Activated CD8-positive, alpha-beta memory T cell treated with anti-CD3 and anti-CD28 coated beads, Interleukin-2, amount 50 U/mL, for 4 hours (primary cell): ENCODE results near the gene WFDC12.

Experiments
- DNase-seq: peaks from one replicate; pipeline ENCODE4 v3.0.0-alpha.2; 2020

The WFDC12 gene

DNA sequence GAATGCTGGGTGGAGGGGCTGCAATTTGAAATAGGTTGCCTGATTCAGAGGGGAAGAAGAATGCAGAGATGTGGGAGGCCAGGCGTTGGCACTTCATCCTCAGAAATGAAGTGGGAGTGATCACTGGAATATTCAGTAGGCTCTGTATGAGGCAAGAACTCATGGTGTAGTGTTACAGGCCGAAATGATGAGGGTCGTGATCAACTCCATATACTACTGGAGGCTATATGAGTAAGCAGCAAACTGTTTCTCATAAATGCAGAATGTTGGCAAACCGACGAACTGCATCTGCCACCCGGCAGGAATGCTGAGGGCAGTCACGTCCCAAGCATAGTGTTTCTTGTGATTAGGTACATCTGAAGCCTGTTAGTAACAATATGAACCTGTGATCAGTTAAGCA, 36.0 kb downstream of the WFDC12 start:
- no peak for DNase-seq

- DNase-seq = no peak
These were observed 36.5 kb downstream of the WFDC12 start for GRCh38 chr20:45087814-45088213.

- no peak for DNase-seq
These were observed 37.0 kb downstream of the WFDC12 start for GRCh38 chr20:45087097-45087790.

GRCh38 chr20:45085867-45086266, 38.4 kb downstream of the WFDC12 start:
- no peak for DNase-seq

DNA sequence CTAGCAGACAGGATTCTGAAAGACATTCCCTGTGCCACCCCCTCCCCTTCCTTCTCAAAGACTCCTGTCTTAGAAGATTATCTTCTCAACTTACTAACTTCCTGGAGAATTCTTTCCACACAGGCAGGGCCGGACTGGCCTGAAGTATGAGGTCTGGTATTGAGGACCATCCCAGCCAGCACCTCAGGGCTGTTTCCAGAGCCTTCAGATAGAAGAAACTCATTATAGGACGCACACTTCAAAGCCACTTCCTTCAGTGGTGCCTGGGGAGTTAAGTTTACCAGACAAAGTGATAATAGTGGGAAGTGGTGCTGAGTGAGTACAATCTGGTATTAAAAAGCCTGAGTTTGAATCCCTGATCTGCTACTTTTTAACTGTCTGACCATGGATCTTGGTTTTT, 39.0 kb downstream of the WFDC12 start:
- DNase-seq = no peak

GRCh38 chr20:45083127-45083526, 41.1 kb downstream of the WFDC12 start:
- DNase-seq = no peak

GRCh38 chr20:45082468-45082867, 41.8 kb downstream of the WFDC12 start:
- DNase-seq = no peak

- DNase-seq = no peak
These were observed 43.2 kb downstream of the WFDC12 start for GRCh38 chr20:45080867-45081624.

DNA sequence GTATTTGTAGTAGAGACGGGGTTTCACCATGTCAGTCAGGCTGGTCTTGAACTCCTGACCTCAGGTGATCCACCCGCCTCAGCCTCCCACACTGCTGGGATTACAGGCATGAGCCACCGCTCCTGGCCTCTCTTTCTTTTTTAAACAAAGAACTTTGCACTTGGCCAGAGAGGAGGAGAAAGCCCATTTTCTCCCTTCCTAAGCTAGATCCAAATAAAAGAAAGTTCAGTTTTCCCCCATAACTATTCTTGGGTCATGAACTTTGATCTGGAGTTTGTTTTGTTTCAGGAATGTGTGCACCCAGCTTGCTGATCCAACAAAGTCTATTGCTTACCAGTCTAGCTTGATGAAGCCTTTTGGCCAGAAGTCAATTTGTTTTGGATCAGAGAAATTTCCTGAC, 46.7 kb downstream of the WFDC12 start:
- DNase-seq = no peak
